Heart right ventricle (tissue), 16 donors: ENCODE results near the gene SMYD2. TPM values are rescaled to one million over a fixed set of nuclear protein-coding genes. Genes with fewer than 3 reads are reported as not detected.

Experiments
- ATAC-seq, 8 donors: fragments of 200-7000 bp; cut with Tn5 transposase; one replicate each; pipeline ENCODE4 v1.9.1; 2020; ENCODE audit warnings: mild to moderate bottlenecking in 8 of 8, moderate library complexity in 8 of 8, moderate number of reproducible peaks in 1 of 8
- DNase-seq, 2 donors: peaks; one replicate each; pipeline ENCODE4 v3.0.0-alpha.2; 2020
- H3K27ac ChIP-seq, 10 donors: fragments of 200-600 bp; sonication (generic) in 2 of 10; one replicate each; pipeline versions ENCODE4 v1.5.0 to v1.8.0; 2020 to 2022; ENCODE audit warnings: mild to moderate bottlenecking in 3 of 10
- H3K27me3 ChIP-seq, 7 donors: fragments of 200-600 bp; one replicate each; pipeline ENCODE4 v1.8.0; 2021 to 2022; ENCODE audit warnings: mild to moderate bottlenecking in 2 of 7
- H3K36me3 ChIP-seq, 9 donors: fragments of 200-600 bp; sonication (generic) in 1 of 9; one replicate each; pipeline versions ENCODE4 v1.5.0 to v1.8.0; 2020 to 2022; ENCODE audit warnings: mild to moderate bottlenecking in 2 of 9
- H3K4me1 ChIP-seq, 9 donors: fragments of 200-600 bp; sonication (generic) in 1 of 9; one replicate each; pipeline versions ENCODE4 v1.5.0 to v1.8.0; 2020 to 2022; ENCODE audit warnings: mild to moderate bottlenecking in 4 of 9
- H3K4me3 ChIP-seq, 10 donors: fragments of 200-600 bp; sonication (generic) in 2 of 10; one replicate each; pipeline versions ENCODE4 v1.5.0 to v1.8.0; 2020 to 2022; ENCODE audit warnings: mild to moderate bottlenecking in 7 of 10, moderate library complexity in 2 of 10
- H3K9me3 ChIP-seq, 11 donors: fragments of 200-600 bp in 10 of 11; sonication (generic) in 2 of 11; one replicate each; pipeline versions ENCODE4 v1.5.0 to v1.8.0; 2013 to 2022; ENCODE audit warnings: mild to moderate bottlenecking in 2 of 11, control low read depth in 1 of 11, moderate library complexity in 1 of 11
- CTCF ChIP-seq, 9 donors: fragments of 200-600 bp; sonication (generic) in 2 of 9; IDR thresholded peaks; one replicate each; pipeline versions ENCODE4 v1.5.0 to v1.8.0; 2021 to 2022; ENCODE audit warnings: antibody characterized with exemption in 9 of 9, mild to moderate bottlenecking in 5 of 9, moderate library complexity in 1 of 9
- WGBS, 2 donors: extraction: QIAGEN DNeasy Blood & Tissue Kit; methylation state at CpG; one replicate each; pipeline ENCODE4 v1.1.7; 2013; ENCODE audit warnings: inconsistent platforms in 1 of 2; 5-methylcytosine and 5-hydroxymethylcytosine counted together
- intact Hi-C, 10 donors: fragments of 100-400 bp; cut with DNase I; formaldehyde crosslinking; loops; one replicate each; pipeline versions ENCODE4 v1.11.1 to v1.14.2; 2022
- polyA plus RNA-seq, 2 donors: library from polyadenylated mRNA; stranded (reverse); fragments of 200-250 nt; gene quantifications; one replicate each; pipeline ENCODE4 v1.2.3, GENCODE V29; 2013
- total RNA-seq, 10 donors: library from RNA; stranded (reverse); fragmentation: NEBNext Ultra II Directional in 3 of 10; extraction: Animal tissue kit (Norgen Biotek cat#: 25700) in 3 of 10; gene quantifications; one replicate each; pipeline versions ENCODE4 v1.2.1 to v1.2.4, GENCODE V29; 2021 to 2023
- donor health status: Arrhythmogenic right ventricular cardiomyopathy.
- donor health status: ischemic (EF 13 %, LVEDD 7.1; RV severe dilation, severe dysfunction).
- donor health status: healthy with polysubstance abuse.
- donor health status: DM: no; HTN: yes; CAD: no.
- donor health status: DM: no; HTN: no; CAD: no.
- donor health status: ischemic (EF 25% LVEDD 6.9; RV normal size, moderate dysfunction).
- donor health status: ischemic (EF 25% LVEDD 5.7; RV mildly dilated, moderate dysfunction).
- donor health status: healthy.
- donor health status: DM: yes; HTN: yes; CAD: no.
- donor health status: Ischemic cardiomyopathy.
- donor health status: ischemic (EF 35%, LVEDD 5.7; RV mildly dilated, moderate dysfunction).
- donor health status: nonischemic (EF 11% LVEDD 7.7; RV severe dilation, severe dysfunction).
- donor health status: DM: yes; HTN: yes; CAD: no.
- donor health status: PGD.
- donor health status: ischemic (EF 29% LVEDD 5.4; RV normal size, mild dysfunction).
- donor health status: nonischemic (EF 23%, LVEDD 6.1; RV moderate dilation, normal function).

SMYD2 gene
- total and polyA plus RNA-seq, 12 donors: 97.3 to 438 (median 292) TPM

GRCh38 chr1:214379236-214379970, 98.4 kb downstream of the SMYD2 start:
- no peak overlapping the region for H3K4me3 ChIP-seq
- H3K9me3 ChIP-seq: no peaks in the 10 kb centered on the region
- WGBS, 2 donors: 89 to 90% methylated on average over 6 of the region's 6 CpGs
- H3K4me1 ChIP-seq: no peaks in the 10 kb centered on the region
- no peak for ATAC-seq
- H3K27ac ChIP-seq: no peak overlapping the region
- H3K27me3 ChIP-seq: no peaks in the 10 kb centered on the region
- DNase-seq: no peak
- no peak for TF ChIP-seq CTCF (IDR thresholded peaks at IDR 0.05)
- intact Hi-C loops: no loop called here
- H3K36me3 ChIP-seq: peaks cover 5 to 98% (median 30%) of the 10 kb centered on the region in 9 donors

DNA sequence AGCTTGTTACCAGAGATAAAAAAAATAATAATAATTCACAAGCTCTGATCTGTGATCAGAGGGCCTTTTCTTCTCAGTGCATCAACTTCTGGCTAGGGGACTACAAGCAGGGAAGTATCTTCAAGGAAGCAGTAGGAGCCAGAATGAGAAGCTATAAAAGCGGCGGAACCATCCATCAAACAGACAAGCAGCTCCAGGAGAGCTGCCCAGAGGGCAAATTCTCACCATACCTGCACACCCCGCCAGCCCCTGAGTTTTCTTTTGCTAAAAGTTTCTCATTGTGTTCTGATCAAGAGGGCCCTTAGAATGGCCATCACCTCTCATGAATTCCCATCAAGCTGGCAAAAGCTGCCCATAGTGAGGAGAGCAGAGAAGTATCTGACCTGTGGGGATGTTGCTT, 99.4 kb downstream of the SMYD2 start:
- Histone ChIP-seq H3K4me1 (no peaks in the 10 kb centered on the region), H3K27ac (no peak overlapping the region), H3K36me3 (peaks cover 5 to 100% (median 34%) of the 10 kb centered on the region in 9 donors), H3K27me3 (no peaks in the 10 kb centered on the region), H3K4me3 (no peak overlapping the region), H3K9me3 (no peaks in the 10 kb centered on the region)
- ATAC-seq (no peak), DNase-seq (no peak)
- no peak for TF ChIP-seq CTCF (IDR thresholded peaks at IDR 0.05)
- WGBS, 2 donors: 94 to 95% methylated on average over 3 of the region's 3 CpGs
- intact Hi-C loops: loop anchor here in 2 of 10 donors (10.0 kb wide), 2 partner anchors 194 to 204 kb away; no protein-coding TSS in a partner anchor

- no peak for TF ChIP-seq CTCF (IDR thresholded peaks at IDR 0.05)
- no peaks in the 10 kb centered on the region for H3K27me3 ChIP-seq
- ATAC-seq: no peak
- H3K27ac ChIP-seq: no peak overlapping the region
- no peak for DNase-seq
- intact Hi-C loops: loop anchor here in 2 of 10 donors (10.0 kb wide), 2 partner anchors 194 to 204 kb away; no protein-coding TSS in a partner anchor
- peaks cover 5 to 100% (median 34%) of the 10 kb centered on the region in 9 donors for H3K36me3 ChIP-seq
- H3K9me3 ChIP-seq: no peaks in the 10 kb centered on the region
- no peaks in the 10 kb centered on the region for H3K4me1 ChIP-seq
- WGBS, 2 donors: 75 to 81% methylated on average over 1 of the region's 1 CpG
- H3K4me3 ChIP-seq: no peak overlapping the region
Observed at GRCh38 chr1:214380986-214381695, 100.2 kb downstream of the SMYD2 start.
